ENCODE data around the gene SLCO6A1.
A peak's percentile ranks its signal among the peaks of the same experiment; 100 is the strongest.
"Not testable (repeated sequence)": the region's sequence is repeated elsewhere in the genome, so short reads cannot be mapped to it uniquely, and the experiment has no call there.

SLCO6A1 gene

DNA sequence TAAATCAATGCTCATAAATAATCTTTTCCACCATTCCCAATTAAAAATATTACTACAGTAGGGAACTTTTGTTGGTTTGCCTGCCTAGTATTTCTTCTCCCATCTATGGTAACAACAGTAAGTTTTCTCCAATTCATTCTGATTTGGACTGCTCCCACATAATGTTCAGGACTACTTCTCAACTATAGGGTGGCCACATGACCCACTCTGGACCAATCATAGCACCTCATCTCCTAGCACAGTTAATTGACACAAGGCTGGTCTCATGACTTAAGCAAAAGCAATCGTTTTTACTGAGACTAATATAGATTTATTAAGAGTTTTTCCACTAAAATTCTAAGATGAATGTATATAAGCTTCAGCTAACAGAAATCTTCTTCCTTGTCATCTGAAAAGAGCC, 28.7 kb upstream of the SLCO6A1 start:
- TF ChIP-seq, protein P1, sequence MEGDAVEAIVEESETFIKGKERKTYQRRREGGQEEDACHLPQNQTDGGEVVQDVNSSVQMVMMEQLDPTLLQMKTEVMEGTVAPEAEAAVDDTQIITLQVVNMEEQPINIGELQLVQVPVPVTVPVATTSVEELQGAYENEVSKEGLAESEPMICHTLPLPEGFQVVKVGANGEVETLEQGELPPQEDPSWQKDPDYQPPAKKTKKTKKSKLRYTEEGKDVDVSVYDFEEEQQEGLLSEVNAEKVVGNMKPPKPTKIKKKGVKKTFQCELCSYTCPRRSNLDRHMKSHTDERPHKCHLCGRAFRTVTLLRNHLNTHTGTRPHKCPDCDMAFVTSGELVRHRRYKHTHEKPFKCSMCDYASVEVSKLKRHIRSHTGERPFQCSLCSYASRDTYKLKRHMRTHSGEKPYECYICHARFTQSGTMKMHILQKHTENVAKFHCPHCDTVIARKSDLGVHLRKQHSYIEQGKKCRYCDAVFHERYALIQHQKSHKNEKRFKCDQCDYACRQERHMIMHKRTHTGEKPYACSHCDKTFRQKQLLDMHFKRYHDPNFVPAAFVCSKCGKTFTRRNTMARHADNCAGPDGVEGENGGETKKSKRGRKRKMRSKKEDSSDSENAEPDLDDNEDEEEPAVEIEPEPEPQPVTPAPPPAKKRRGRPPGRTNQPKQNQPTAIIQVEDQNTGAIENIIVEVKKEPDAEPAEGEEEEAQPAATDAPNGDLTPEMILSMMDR (conservative IDR thresholded peaks at IDR 0.05; ENCODE audit: low read depth, low read length) = no peak
- no peak overlapping the region for H3K4me3 ChIP-seq (ENCODE audit: low read length)
- no peak for DNase-seq (ENCODE audit: low read depth)

- H3K4me3 ChIP-seq (ENCODE audit: low read length) = no peak overlapping the region
- TF ChIP-seq, protein P1 (conservative IDR thresholded peaks at IDR 0.05; ENCODE audit: low read depth, low read length) = no peak
These were observed 24.9 kb upstream of the SLCO6A1 start for GRCh38 chr5:102523541-102524175.

DNA sequence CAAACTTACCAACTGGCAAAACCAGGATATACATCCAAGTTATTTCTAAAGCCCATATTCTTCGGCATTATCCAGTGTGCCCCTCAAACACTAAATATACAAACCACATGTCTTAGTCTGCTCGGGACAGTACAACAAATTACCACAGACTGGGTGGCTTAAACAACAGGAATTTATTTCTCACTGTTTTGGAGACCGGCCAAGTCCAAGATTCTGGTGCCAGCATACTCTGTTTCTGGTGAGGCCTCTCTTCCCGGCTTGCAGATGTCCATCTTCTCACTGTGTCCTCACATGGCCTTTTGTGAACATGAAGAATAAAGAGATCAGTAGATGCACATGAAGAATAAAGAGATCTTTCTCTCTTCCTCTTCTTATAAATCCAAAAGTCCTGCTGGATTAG, 12.9 kb upstream of the SLCO6A1 start:
- TF ChIP-seq, protein P1 (conservative IDR thresholded peaks at IDR 0.05; ENCODE audit: low read depth, low read length) = no peak
- no peak overlapping the region for H3K4me3 ChIP-seq (ENCODE audit: low read length)
- DNase-seq (ENCODE audit: low read depth) = peak; percentile 41

More at GRCh38 chr5:102523541-102524175, 24.9 kb upstream of the SLCO6A1 start:
- no peak for DNase-seq (ENCODE audit: low read depth)

GRCh38 chr5:102491261-102491914, 7.4 kb downstream of the SLCO6A1 start:
- not testable (repeated sequence) for DNase-seq (ENCODE audit: low read depth); H3K4me3 ChIP-seq (ENCODE audit: low read length)

DNA sequence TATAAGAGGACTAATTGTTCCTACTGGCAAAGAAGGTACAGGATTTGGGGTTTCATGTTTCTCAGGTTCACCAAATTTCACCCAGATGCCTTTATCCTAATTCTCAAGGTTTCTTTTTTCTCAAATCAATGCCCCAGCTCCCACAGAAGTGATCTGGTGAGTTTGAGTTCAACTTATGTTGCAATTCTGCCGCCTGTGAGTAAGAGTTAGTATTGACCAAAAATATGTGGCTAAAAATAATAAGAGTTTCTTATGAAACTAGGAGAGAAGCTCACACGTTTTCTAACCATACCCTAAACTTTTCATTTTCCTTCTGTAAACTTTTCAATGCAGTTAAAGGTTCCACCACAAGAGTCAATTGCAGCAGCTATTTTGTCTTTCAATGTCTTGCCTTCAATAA, 15.1 kb downstream of the SLCO6A1 start:
- DNase-seq (ENCODE audit: low read depth) = no peak
- H3K4me3 ChIP-seq (ENCODE audit: low read length) = no peak overlapping the region
- TF ChIP-seq, protein P1 (conservative IDR thresholded peaks at IDR 0.05; ENCODE audit: low read depth, low read length) = no peak

DNA sequence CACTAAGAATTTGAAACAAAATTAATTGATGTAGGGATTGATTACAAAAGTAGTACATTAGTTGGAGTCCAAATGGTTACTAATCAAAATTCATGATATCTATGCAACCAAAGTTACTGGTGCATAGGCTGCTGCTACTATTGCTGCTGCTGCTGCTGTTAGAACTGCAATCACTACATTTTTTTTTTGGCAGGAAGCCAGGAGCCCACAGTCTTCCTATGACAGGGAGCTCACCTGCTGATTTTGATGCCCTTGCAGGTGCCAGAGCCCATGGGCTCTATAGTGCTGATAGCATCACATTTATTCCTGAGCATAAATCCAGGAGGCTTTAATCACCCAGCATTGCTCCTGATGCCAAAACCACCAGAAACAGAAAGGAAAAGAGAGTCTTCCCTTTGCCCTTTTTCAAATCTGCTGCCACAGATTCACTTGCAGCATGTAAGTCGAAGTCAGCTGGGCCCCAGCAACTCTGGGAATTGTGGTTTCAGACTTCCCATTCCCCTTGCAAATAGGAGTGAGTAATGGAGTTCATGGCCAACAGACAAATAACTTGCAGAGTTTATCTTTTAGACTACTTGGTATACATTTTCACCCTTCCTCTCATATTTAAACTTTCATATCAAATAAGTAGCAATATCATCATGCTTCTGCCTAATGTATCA, 17.6 kb downstream of the SLCO6A1 start:
- DNase-seq (ENCODE audit: low read depth) = no peak
- H3K4me3 ChIP-seq (ENCODE audit: low read length) = no peak overlapping the region
- TF ChIP-seq, protein P1 (conservative IDR thresholded peaks at IDR 0.05; ENCODE audit: low read depth, low read length) = no peak

GRCh38 chr5:102453716-102454115, 45.1 kb downstream of the SLCO6A1 start:
- TF ChIP-seq, protein P1 (conservative IDR thresholded peaks at IDR 0.05; ENCODE audit: low read depth, low read length) = no peak
- no peak for DNase-seq (ENCODE audit: low read depth)
- H3K4me3 ChIP-seq (ENCODE audit: low read length) = no peak overlapping the region

Measured in retinal pigment epithelial cell (primary cell).